GM21423 (cell line): ENCODE data around the gene OSBPL2.

ENCODE experiments used
- ATAC-seq: cut with Tn5 transposase; IDR thresholded peaks from one replicate; pipeline ENCODE4 v1.9.1; 2021; ENCODE audit warnings: mild to moderate bottlenecking, moderate library complexity; ENCODE audit not compliant: unreplicated experiment

Gene OSBPL2

DNA sequence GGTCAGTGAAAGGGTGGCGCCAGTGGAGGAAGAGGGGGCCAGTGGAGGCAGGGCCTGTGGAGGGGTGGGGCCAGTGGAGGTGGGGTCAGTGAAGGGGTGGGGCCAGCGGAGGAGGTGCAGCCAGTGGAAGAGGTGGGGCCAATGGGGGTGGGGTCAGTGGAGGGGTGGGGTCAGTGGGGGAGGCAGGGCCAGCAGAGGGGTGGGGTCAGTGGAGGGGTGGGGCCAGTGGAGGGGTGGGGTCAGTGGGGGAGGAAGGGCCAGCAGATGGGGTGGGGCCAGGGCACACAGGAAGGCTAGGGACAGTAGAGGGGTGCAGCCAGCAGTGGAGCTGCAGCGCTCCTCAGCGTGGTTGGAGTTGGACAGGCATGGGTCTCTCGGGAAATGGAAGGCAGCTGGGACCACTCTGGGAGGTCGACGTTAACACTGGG, 83.2 kb downstream of the OSBPL2 start:
- ATAC-seq, result no peak

DNA sequence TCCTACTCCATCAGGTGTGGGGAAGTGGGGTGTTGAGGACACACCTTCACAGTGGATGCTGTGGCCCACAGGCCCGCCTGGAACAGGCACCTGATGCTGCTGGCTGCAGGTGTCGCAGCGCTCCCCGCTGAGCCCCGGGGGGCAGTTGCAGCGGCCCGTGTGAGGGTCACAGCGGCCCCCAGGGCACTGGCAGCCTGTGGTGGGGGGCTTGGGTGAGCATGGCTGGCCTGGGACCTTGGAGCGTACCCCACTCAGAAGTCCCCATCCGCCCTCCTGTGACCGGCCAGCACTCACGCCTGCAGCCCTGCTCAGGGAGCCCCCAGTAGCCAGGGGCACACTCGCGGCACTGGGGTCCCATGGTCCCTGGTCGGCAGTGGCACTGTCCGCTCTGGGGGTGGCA, 83.7 kb downstream of the OSBPL2 start:
- ATAC-seq, result no peak

DNA sequence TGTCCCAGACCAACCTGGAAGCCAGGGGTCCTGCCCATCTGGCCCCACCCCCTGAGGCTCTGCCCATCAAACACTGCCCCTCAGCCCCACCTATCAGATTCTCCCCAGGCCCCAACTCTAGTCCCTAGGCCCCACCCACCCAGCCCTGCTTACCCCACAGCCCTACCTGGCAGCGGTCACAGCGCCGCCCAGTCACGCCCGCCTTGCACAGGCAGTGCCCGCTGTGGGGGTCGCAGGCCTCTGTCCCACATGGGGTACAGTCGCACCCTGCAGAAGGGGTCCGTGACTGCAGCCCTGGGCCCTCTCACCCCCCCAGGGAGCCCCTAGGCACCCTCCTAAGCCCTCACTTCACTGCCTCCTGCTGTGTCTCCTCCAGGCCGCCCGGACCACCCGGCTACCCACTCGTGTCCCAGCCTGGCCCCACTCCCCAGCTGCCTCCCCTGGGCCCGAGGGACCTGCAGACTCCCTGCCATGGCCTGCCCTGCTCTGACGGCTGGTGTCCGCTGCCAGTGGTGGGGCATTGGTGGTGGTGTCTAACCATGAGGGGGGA, 84.2 kb downstream of the OSBPL2 start:
- no peak for ATAC-seq

GRCh38 chr20:62323146-62323979, 85.0 kb downstream of the OSBPL2 start:
- no peak for ATAC-seq

- no peak for ATAC-seq
These were observed 85.9 kb downstream of the OSBPL2 start for GRCh38 chr20:62323980-62324906.

DNA sequence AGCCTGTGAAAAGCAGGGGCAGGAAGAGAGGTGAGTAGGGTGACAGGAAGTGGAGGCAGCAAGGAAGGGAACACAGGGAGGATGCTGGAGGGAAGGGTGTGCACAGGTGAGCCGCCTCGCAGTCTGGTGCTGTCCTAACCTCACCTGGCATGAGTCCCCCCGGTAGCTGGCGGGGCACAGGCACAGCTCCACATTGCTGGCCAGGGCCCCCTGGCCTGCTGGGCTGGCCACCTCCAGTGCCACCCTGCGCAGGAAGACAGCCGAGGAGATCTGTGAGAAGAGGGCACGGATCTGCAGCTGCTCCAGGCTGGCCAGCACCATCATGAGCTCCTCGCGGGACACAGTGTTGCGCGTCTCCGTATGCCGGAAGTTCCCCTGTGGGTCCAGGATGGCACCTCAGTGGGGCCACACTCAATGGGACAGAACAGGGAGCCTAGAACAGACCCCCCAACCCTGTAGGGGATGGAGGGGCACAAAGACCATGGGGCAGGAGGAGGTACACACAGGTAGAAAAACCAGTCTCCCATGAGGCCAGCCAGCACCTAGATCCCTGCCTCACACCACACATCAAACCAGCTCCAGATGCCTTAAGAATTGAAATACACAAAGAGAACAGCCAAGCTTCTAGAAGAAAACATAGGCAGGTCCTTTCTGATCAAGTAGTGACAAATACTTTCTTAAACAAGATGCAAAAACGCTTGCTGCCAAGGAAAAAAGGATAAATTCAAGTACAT, 87.0 kb downstream of the OSBPL2 start:
- no peak for ATAC-seq

DNA sequence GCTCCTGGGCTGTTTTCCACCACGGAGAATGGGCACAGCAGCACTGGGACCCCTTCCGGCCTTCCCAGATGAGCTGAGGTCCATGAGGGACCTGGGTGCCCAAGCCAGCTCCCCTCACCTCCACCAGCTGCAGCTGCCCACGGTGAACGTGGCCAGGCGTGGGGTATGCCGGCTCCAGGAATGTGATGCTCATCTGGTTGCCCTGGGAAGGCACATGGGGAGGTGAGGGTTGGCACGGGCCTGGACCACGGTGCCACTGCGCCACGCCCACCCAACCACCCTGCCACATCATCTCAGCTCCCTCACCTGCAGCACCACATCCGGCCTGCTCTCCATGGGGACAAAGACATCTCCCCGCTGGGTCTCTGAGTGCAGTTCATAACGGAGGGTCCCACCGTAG, 88.2 kb downstream of the OSBPL2 start:
- no peak for ATAC-seq

DNA sequence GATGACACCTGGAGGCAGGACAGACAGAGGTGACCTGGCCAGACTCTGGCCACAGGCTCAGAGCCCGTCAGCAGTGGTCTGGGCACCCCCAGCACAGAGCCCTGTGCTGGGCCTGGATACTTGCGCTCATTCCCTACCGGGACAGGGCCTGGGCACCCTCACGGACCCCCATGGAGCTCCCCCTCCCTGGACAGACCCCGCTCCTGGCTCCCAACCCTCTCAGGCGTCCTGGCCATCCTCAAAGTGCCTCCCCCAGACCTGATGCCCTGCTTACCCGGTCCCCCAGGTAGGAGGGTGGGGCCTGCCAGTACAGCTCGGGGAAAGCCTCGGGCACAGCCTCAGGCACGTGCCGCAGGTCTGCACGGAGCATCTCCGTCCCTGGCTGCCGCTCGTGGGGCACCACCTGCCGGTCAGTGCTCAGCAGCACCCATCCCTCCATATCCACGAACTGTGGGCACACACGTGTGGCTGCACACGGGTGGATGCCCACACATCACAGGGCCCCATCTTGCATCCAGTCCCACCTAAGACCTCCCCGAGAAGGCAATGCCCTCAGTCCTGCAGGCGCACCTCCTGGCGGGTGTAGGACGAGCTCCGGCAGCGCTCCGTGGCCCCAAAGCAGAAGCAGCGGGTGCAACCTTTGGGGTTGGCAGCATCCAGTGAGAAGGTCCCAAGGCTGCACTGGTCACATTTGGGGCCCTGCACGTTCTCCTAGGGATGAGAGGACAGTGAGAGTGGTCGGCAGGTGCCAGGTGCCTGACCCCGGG, 88.8 kb downstream of the OSBPL2 start:
- ATAC-seq, result no peak

- ATAC-seq, result no peak
These were observed 89.6 kb downstream of the OSBPL2 start for GRCh38 chr20:62327726-62328495.

DNA sequence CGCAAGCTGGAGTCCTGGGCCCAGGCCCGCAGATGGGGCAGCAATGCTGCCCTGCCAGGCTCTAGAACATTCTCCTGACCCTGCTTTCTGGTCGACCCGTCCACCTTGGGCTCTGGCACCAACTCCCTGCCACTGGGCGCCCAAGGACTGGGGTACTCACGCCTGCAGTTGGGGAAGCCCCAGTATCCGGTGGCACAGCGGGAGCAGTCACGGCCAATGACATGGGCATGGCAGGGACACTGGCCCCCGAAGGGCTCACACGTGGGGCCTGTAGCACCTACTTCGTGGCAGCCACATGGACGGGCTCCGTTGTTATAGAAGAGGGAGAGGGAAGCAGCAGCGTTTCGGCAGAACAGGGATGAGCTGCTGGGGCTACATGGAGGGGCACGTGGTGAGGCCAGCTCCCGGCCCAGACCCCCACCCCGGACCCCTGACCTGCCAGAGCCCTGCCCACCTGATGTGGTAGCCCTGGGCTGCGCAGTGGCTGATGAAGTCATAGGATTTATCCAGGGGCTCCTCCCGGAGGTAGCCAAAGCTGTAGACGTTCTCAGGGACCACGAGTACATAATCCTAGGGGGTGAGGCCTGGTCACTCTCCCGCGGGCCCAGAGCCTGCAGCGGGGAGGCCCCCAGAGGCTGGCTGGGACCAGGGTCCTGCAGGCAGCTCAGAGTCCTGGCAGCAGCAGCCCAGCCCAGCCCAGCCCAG, 90.5 kb downstream of the OSBPL2 start:
- ATAC-seq, result no peak

DNA sequence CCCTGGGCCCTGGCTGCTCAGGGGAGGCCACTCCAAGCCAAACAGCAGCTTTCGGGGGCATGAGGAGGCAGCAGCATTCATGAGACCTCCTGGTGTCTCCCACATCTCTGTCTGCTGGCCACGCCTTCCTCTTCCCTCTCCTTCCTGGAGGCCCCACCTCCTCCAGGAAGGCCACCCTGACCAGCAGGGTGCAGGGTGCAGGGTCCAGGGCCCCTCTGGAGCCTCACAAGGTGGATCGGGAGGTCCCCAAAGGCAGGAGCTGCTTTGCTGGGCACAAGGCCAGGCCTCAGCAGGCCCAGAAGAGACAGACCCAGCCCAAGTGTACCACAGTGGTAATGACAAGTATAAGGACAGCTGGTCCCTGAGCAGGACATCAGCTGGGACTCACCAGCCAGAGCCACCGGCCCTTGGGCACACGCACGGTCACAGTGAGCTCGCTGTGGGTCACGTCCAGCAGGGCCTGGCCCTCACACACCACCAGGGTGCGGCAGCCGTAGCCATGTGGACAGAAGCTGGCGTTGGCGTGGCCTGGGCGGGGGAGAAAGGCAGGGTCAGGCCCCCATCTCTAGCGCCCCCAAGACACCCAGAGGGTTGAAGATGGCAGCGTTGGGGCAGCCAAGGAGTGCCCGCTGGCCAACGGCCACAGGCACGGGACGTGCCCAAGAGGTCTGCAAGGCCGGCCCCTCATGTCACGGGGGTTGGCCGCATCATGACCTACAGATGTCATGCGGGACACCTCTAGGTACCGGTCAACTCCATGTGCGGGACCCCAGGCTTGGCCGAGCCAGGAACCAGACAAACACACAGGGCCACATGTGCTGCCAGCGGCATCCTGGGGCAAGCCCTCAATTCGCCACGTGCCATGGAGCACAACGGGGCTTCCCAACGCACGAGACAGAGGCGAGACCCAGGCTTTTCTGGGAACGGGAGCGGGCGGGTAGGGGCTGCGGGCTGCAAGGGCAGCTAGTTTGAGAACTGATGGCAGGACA, 91.4 kb downstream of the OSBPL2 start:
- no peak for ATAC-seq

DNA sequence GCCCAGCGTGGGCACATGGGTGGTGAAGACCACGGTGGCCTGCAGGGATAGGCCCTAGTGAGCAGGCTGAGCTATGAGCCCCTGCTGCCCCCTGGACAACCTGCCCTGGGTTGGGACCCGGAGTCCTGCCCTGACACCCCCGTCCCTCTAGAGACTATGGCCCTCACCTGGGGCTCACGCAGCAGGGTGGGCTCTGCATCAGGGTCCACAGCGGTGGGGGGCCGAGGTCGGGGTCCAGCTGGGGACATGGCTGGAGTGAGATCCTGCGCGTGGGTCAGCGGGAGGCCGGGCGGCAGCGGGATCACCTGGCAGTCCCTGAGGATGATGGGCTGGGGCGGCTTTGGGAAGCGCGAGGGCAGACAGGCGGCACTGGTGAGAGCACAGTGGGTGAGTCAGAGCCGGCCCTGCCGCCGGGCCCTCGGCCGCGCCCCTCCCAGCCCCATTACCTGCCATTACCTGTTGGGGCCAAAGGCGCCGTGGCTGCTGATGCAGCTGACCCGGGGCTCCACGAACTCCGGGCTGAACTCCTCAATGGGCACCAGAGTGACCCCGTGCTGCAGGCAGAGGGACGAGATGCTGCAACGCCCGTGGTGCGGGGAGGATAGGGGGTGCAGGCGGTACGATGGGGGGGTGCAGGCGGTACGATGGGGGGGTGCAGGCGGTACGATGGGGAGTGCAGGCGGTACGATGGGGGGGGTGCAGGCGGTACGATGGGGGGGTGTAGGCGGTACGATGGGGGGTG, 92.4 kb downstream of the OSBPL2 start:
- ATAC-seq, result no peak

GRCh38 chr20:62331347-62331746, 93.0 kb downstream of the OSBPL2 start:
- no peak for ATAC-seq

GRCh38 chr20:62332421-62332820, 94.1 kb downstream of the OSBPL2 start:
- no peak for ATAC-seq

DNA sequence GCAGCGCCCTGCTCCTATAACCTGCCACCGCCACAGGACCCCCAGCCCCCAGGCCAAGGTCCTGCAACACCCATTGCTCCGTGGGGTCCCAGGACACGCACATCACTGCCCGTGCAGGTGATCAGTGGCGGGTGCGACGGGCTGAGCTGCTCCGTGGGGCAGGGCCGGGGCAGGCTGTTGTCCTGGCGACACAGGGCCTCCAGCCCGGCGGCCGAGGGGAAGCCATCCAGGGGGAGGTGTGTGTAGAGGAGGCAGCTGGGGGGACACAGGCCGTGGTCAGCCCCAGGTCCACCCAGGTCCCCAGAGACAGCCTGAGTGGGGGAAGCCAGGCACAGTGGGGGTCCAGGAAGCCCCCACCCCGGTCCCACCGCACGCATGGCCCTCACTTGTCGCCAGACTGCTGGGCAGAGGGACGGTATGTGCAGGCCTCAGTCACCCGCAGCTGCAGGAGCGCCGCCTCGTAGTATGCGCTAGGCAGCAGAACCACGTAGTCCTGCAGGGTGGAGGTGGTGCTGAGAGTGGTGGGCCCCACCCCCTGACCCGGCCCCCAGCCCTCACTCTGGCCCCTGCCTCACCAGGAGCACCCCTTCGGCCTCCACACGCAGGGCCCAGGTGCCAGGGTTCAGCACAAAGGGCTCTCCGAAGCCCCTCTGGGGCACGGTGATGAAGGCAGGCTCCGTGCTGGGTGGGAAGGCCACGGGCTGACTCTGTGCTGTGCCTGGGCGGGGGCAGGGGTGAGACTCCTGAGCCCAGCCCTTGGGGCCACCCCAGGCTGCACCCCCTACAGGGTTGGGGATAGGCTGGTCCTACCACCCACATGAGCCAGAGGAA, 94.9 kb downstream of the OSBPL2 start:
- no peak for ATAC-seq
